Naive thymus-derived CD8-positive, alpha-beta T cell (primary cell): Measurements from ENCODE around the gene SPTBN2. TPM values are rescaled to one million over a fixed set of nuclear protein-coding genes. Genes with fewer than 3 reads are reported as not detected.

ENCODE experiments used
- ATAC-seq, 2 donors: fragments of 150-1000 bp; cut with Tn5 transposase in 1 of 2; sonication (Bioruptor Pico), chemical (Tn5 transposase) in 1 of 2; 1 replicate in 1 of 2; 2 replicates in 1 of 2; pipeline ENCODE4 v1.10.0; 2021; ENCODE audit warnings: mild to moderate bottlenecking in 2 of 2, moderate library complexity in 2 of 2
- POLR2A ChIA-PET: fragments of 350-600 bp; sonication (Branson Sonifier 250); formaldehyde crosslinking; loops from one replicate; lab custom pipeline; 2021; ENCODE audit warnings: antibody characterized with exemption; lab: Charles Lee
- DNase-seq, 10 donors: peaks; one replicate each; pipeline versions ENCODE4 v3.0.0 to v3.0.0-alpha.2; 2020 to 2022
- H3K27ac Mint-ChIP-seq, 10 donors: one replicate each; pipeline ENCODE4 v1.8.0; 2020 to 2022; ENCODE audit warnings: mild to moderate bottlenecking in 10 of 10, mixed read lengths in 10 of 10, moderate library complexity in 4 of 10, inconsistent platforms in 1 of 10
- H3K27me3 Mint-ChIP-seq, 5 donors: one replicate each; pipeline ENCODE4 v1.8.0; 2021 to 2022; ENCODE audit warnings: mixed read lengths in 5 of 5
- H3K36me3 Mint-ChIP-seq, 3 donors: one replicate each; pipeline ENCODE4 v1.8.0; 2020 to 2022; ENCODE audit warnings: mixed read lengths in 3 of 3, mild to moderate bottlenecking in 2 of 3, inconsistent platforms in 1 of 3
- H3K4me1 Mint-ChIP-seq, 4 donors: one replicate each; pipeline ENCODE4 v1.8.0; 2021 to 2022; ENCODE audit warnings: mixed read lengths in 4 of 4
- H3K4me3 Mint-ChIP-seq, 10 donors: one replicate each; pipeline ENCODE4 v1.8.0; 2020 to 2022; ENCODE audit warnings: mild to moderate bottlenecking in 10 of 10, mixed read lengths in 10 of 10, moderate library complexity in 6 of 10, inconsistent platforms in 1 of 10
- H3K9me3 Mint-ChIP-seq, 9 donors: one replicate each; pipeline ENCODE4 v1.8.0; 2020 to 2022; ENCODE audit warnings: mixed read lengths in 9 of 9, mild to moderate bottlenecking in 3 of 9, inconsistent platforms in 1 of 9, moderate library complexity in 1 of 9
- polyA plus RNA-seq, 3 donors: library from polyadenylated mRNA; unstranded; fragments of 300-500 nt; fragmentation: Illumina TruSeq; gene quantifications; one replicate each; pipeline ENCODE4 v1.2.3, GENCODE V29; 2021
- total RNA-seq, 8 experiments: library from RNA in 2 of 8; stranded (reverse) in 2 of 8; gene quantifications; one replicate each; pipeline ENCODE4 v1.2.3 and lab custom pipeline; 2021 to 2026

Gene SPTBN2
- total and polyA plus RNA-seq, 5 experiments from 2014 or later = 0.04 to 0.62 (median 0.47) TPM; not detected in 2

DNA sequence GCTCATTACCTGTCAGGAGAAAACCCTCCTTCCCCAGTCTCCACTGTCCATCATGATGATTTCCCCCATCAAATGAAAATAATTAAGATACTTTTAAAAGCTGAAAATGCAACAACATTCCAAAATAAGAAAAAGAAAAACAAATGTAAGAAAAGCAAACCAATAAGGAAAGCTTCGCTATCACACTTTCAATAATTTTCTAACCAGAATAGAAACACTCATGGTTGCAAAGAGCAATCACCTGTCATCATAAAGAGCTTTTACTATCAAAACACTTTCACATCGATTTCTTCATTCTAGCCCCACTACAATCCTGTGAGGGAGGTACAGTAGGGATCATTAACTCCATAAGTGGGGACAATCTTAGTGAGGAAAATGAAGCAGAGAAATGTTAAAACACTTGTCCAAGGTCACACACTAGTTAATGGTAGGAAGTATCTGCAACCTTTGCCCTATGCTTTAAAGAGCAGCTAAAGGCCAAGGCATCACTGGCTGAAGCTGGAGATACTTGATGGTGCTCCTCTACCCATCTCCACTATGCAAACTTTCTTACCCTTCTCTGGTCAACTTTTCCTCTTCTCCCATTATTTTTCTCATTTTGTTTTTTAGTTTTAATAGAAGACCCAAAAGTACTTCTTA is 53.9 kb downstream of the SPTBN2 start:
- H3K36me3 Mint-ChIP-seq = peaks cover 0 to 15% (median 0%) of the 10 kb centered on the region in 3 donors
- POLR2A ChIA-PET = interaction anchor here (1.1 to 4.2 kb wide), 2 partner anchors 57 to 96 kb away, joined by 3 to 93 read pairs; partner anchors contain the start of gene RBM14
- H3K27ac Mint-ChIP-seq = peak overlapping the region; percentile 25 to 86 (median 62)
- H3K9me3 Mint-ChIP-seq = no peaks in the 10 kb centered on the region
- no peaks in the 10 kb centered on the region for H3K27me3 Mint-ChIP-seq
- no peak for DNase-seq
- H3K4me1 Mint-ChIP-seq = peaks cover 21 to 61% (median 49%) of the 10 kb centered on the region in 4 donors
- H3K4me3 Mint-ChIP-seq = peak overlapping the region in 7 of 10 donors; percentile 17 to 85 (median 42)
- no peak for ATAC-seq

DNA sequence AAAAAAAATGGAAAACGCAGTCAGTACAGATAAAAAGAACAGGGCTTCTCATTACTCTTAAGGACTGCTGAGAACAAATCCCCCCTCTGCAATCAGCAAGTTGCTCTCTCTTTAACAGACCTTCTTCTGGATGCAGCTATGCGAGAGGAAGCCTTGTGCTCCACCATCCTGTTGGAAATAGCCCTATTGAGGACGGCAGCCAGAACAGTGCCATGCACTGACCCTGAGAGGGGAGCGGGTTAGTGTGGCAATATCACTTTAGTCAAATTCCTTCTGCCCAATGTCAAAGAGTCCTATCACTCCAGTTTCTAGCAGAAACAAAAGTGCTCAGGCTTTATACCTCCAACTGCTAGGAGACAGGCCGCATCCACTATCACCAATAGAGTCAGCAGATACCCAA is 58.2 kb downstream of the SPTBN2 start:
- no peak for DNase-seq
- H3K9me3 Mint-ChIP-seq = no peaks in the 10 kb centered on the region
- no peaks in the 10 kb centered on the region for H3K27me3 Mint-ChIP-seq
- H3K4me3 Mint-ChIP-seq = no peak overlapping the region
- peak overlapping the region in 8 of 10 donors; percentile 21 to 82 (median 62) for H3K27ac Mint-ChIP-seq
- ATAC-seq = no peak
- peaks cover 15 to 62% (median 50%) of the 10 kb centered on the region in 4 donors for H3K4me1 Mint-ChIP-seq
- peaks cover 0 to 52% (median 0%) of the 10 kb centered on the region in 3 donors for H3K36me3 Mint-ChIP-seq
- POLR2A ChIA-PET = interaction anchor here (0.5 to 1.1 kb wide), 3 partner anchors 9 to 434 kb away, joined by 3 to 5 read pairs (median 3); no protein-coding TSS in a partner anchor

DNA sequence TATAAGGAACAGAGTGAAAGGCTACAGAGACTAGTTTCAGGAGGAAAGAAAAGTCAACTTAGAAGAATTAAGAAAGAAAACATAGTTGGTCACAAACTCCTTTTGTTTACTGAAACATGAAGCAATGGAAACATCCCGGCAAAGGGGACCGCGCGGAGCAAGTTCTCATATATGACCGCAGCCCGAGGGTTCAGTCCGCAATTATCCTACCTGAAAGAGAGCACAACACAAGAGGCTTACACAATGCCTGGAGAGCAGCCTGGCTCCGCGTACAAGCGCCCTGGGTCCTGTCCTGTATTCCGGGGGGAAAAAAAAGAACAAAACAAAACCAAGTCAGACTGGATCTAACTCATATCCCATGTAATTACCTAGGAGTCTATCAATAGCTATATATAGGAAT is 63.6 kb downstream of the SPTBN2 start:
- no peak for ATAC-seq
- peak overlapping the region in 6 of 10 donors; percentile 4 to 88 (median 52) for H3K27ac Mint-ChIP-seq
- POLR2A ChIA-PET = interaction anchor here (0.8 to 3.6 kb wide), 3 partner anchors 12 to 49 kb away, joined by 3 to 16 read pairs (median 4); partner anchors contain the start of genes RBM14 and RBM4B
- H3K4me1 Mint-ChIP-seq = peaks cover 17 to 61% (median 39%) of the 10 kb centered on the region in 4 donors
- no peaks in the 10 kb centered on the region for H3K9me3 Mint-ChIP-seq
- no peaks in the 10 kb centered on the region for H3K27me3 Mint-ChIP-seq
- no peak for DNase-seq
- no peak overlapping the region for H3K4me3 Mint-ChIP-seq
- H3K36me3 Mint-ChIP-seq = peaks cover 0 to 90% (median 3%) of the 10 kb centered on the region in 3 donors

DNA sequence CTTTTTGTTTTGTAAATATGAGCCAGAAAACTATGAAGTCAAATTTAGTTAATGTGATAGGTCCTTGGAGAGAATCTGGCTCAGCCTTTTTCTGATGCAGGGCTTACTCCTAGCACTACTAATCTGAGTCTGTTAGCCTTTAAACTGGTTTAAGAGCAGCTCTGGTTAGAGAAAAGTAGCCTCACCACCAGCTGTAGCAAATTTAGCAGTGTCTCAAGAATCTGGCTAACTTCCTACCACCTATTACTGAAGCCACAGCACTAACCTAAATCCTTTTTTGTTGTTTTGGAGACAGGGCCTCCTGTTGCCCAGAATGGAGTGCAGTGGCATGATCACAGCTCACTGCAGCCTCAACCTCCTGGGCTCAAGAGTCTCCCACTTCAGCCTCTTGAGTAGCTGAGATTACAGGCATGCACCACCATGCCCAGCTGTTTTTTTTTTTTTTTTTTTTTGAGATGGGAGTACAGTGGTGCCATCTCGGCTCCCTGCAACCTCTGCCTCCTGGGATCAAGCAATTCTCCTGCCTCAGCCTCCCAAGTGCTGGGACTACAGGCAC is 65.2 kb downstream of the SPTBN2 start:
- ATAC-seq (no peak), DNase-seq (no peak)
- H3K27me3 Mint-ChIP-seq = no peaks in the 10 kb centered on the region
- no peaks in the 10 kb centered on the region for H3K9me3 Mint-ChIP-seq
- peak overlapping the region in 4 of 10 donors; percentile 7 to 88 (median 53) for H3K27ac Mint-ChIP-seq
- peaks cover 16 to 55% (median 41%) of the 10 kb centered on the region in 4 donors for H3K4me1 Mint-ChIP-seq
- POLR2A ChIA-PET = interaction anchor here (0.6 to 3.6 kb wide), 4 partner anchors 8 to 25 kb away, joined by 3 to 16 read pairs (median 6); partner anchors contain the start of genes RBM4 and RBM4B
- peaks cover 0 to 89% (median 5%) of the 10 kb centered on the region in 3 donors for H3K36me3 Mint-ChIP-seq
- no peak overlapping the region for H3K4me3 Mint-ChIP-seq

DNA sequence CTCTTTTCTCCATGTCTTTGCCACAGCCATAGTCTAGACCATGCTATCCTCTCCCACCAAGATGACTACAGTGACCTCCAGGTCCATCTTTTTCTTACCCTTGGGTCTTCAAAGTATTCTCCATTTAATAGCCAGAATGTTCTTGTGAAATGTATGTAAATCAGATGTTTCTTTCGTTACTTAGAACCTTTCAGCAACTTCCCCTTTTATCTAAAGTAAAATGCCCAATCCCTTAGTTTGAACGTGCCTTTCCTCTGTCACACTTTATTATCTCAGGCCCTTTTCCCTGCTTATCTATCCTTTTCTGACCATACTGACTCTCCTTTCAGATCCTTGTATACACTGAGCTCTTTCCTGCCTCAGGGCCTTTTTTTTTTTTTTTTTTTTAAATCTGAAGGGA is 69.3 kb downstream of the SPTBN2 start:
- Mint-ChIP-seq H3K27ac (peak overlapping the region; percentile 26 to 77 (median 51)), H3K27me3 (no peaks in the 10 kb centered on the region), H3K4me1 (peaks cover 7 to 39% (median 26%) of the 10 kb centered on the region in 4 donors), H3K36me3 (peaks cover 0 to 78% (median 2%) of the 10 kb centered on the region in 3 donors), H3K9me3 (no peaks in the 10 kb centered on the region), H3K4me3 (peak overlapping the region in 2 of 10 donors; percentile 4 to 7)
- POLR2A ChIA-PET = interaction anchor here (0.6 to 1.4 kb wide), 7 partner anchors 10 to 1172 kb away, joined by 3 to 9 read pairs (median 4); no protein-coding TSS in a partner anchor
- ATAC-seq (no peak), DNase-seq (no peak)

DNA sequence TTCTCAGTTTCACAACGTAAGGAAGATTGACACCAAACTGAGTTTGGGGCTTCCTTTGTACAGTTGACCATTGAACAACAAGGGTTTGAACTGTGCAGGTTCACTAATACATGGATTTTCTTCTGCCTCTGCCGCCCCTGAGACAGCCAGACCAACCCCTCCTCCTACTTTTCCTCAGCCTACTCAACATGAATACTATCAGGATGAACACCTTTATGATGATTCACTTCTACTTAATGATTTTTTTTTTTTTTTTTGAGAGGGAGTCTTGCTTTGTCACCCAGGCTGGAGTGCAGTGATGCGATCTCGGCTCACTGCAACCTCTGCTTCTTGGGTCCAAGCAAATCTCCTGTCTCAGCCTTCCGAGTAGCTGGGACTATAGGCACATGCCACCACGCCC is 75.9 kb downstream of the SPTBN2 start:
- Mint-ChIP-seq H3K4me3 (no peak overlapping the region), H3K36me3 (peaks cover 0 to 79% (median 20%) of the 10 kb centered on the region in 3 donors), H3K27ac (peak overlapping the region; percentile 6 to 76 (median 58)), H3K9me3 (no peaks in the 10 kb centered on the region), H3K27me3 (no peaks in the 10 kb centered on the region), H3K4me1 (peaks cover 9 to 55% (median 45%) of the 10 kb centered on the region in 4 donors)
- POLR2A ChIA-PET = interaction anchor here (0.8 to 1.6 kb wide), 5 partner anchors 9 to 190 kb away, joined by 3 to 5 read pairs (median 3); partner anchors contain the start of genes RBM4B and RCE1
- ATAC-seq (no peak), DNase-seq (no peak)

DNA sequence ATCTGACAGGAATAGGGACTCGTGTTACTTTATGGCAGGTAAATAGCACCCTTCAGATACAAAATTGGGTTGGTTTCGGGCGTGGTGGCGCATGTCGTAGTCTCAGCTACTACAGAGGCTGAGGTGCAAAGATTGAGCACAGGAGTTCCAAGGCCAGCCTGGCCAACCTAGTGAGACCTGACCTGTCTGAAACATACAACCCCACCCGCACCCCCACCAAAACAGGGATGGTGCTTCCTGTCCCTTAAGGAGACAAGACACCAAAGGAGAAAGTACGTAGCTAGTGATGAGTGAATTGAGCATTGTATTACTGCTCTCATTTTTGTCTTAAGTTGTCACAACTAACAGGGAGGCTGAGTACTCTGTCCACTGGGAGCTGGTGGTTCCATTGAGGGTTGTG is 76.4 kb downstream of the SPTBN2 start:
- ATAC-seq = peak; percentile 10 to 11
- POLR2A ChIA-PET = interaction anchor here (0.8 to 1.5 kb wide), 4 partner anchors 9 to 19 kb away, joined by 3 read pairs; no protein-coding TSS in a partner anchor
- H3K4me3 Mint-ChIP-seq = peak overlapping the region in 3 of 10 donors; percentile 8 to 58 (median 15)
- H3K27me3 Mint-ChIP-seq = no peaks in the 10 kb centered on the region
- H3K36me3 Mint-ChIP-seq = peaks cover 1 to 77% (median 22%) of the 10 kb centered on the region in 3 donors
- peak overlapping the region in 9 of 10 donors; percentile 6 to 76 (median 59) for H3K27ac Mint-ChIP-seq
- no peaks in the 10 kb centered on the region for H3K9me3 Mint-ChIP-seq
- no peak for DNase-seq
- peaks cover 9 to 57% (median 47%) of the 10 kb centered on the region in 4 donors for H3K4me1 Mint-ChIP-seq

DNA sequence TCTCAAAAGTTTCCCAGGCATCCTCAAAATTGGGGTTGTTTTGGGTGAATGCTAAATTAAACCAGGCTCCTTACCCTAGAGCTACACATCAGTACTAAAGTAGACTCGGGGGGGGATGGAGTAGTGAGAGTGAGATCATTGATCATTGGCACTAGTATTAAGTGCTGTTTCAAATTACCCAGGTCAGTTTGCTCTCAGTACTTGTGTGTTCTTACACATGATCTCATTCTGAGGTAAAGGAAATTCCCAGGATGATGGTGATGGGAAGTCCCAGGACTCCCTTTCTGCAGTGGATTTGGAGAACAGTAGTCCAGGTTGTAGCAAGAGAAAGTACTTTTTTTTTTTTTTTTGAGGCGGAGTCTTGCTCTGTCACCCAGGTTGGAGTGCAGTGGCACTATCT is 78.0 kb downstream of the SPTBN2 start:
- peaks cover 23 to 70% (median 63%) of the 10 kb centered on the region in 4 donors for H3K4me1 Mint-ChIP-seq
- POLR2A ChIA-PET = interaction anchor here (0.7 to 5.5 kb wide), 3 partner anchors 9 to 871 kb away, joined by 3 to 32 read pairs (median 4); partner anchors contain the start of gene RBM4
- H3K27ac Mint-ChIP-seq = peak overlapping the region in 5 of 10 donors; percentile 5 to 66 (median 30)
- DNase-seq (no peak), ATAC-seq (no peak)
- no peaks in the 10 kb centered on the region for H3K9me3 Mint-ChIP-seq
- peak overlapping the region in 1 of 10 donors; percentile 15 for H3K4me3 Mint-ChIP-seq
- peaks cover 13 to 87% (median 32%) of the 10 kb centered on the region in 3 donors for H3K36me3 Mint-ChIP-seq
- no peaks in the 10 kb centered on the region for H3K27me3 Mint-ChIP-seq

DNA sequence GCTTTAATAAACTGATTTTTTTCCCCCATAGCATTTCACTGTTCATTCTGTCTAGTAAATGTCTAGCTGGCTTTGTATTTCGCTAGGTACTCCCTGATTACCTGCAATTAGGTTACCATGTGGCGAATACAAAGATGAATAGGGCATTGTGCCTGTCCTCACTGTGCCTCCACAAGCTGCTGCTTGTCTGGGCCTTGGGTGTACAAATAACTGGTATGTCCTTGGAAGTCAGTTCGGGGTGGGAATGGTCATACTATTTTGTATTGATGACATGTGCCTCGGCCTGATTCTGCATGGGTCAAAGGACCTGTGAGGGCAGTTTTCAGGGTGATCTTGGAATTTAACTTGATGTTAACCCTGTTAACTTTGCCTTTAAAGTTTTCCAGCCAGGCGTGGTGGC is 79.1 kb downstream of the SPTBN2 start:
- POLR2A ChIA-PET = interaction anchor here (0.9 to 5.5 kb wide), 4 partner anchors 8 to 27 kb away, joined by 3 to 32 read pairs (median 6); partner anchors contain the start of genes RBM4 and RBM4B
- Mint-ChIP-seq H3K4me3 (peak overlapping the region in 3 of 10 donors; percentile 15 to 36 (median 30)), H3K27me3 (no peaks in the 10 kb centered on the region), H3K36me3 (peaks cover 19 to 89% (median 40%) of the 10 kb centered on the region in 3 donors), H3K27ac (peak overlapping the region in 3 of 10 donors; percentile 48 to 78 (median 73)), H3K9me3 (no peaks in the 10 kb centered on the region), H3K4me1 (peaks cover 30 to 78% (median 69%) of the 10 kb centered on the region in 4 donors)
- DNase-seq (no peak), ATAC-seq (no peak)

DNA sequence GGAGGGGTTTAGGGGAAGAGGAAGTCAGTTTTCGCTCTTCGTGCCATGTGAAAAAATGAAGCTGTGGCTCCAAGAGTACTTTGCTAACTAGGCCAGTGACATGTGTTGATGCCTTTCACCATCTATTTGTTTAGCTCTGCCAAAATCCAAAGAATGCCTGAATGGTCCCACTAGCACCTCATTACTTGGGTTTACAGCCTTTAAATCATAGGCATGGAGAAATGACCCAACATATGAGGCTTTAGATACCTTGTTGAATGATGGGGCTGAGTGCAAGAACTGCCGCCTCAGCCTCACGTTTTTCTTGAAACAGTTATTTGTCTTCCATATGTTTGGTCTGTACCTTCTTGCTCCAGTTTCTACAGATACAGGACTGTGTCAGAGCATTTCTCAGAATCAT is 82.2 kb downstream of the SPTBN2 start:
- Mint-ChIP-seq H3K4me1 (peaks cover 48 to 92% (median 85%) of the 10 kb centered on the region in 4 donors), H3K27ac (peak overlapping the region in 5 of 10 donors; percentile 21 to 82 (median 76)), H3K27me3 (no peaks in the 10 kb centered on the region), H3K4me3 (peak overlapping the region in 9 of 10 donors; percentile 3 to 98 (median 89)), H3K36me3 (peaks cover 41 to 97% (median 60%) of the 10 kb centered on the region in 3 donors), H3K9me3 (no peaks in the 10 kb centered on the region)
- DNase-seq = no peak
- POLR2A ChIA-PET = interaction anchor here (1.1 to 5.5 kb wide), 5 partner anchors 8 to 30 kb away, joined by 3 to 32 read pairs (median 4); partner anchors contain the start of genes RBM14, RBM4 and RBM4B
- ATAC-seq = no peak

DNA sequence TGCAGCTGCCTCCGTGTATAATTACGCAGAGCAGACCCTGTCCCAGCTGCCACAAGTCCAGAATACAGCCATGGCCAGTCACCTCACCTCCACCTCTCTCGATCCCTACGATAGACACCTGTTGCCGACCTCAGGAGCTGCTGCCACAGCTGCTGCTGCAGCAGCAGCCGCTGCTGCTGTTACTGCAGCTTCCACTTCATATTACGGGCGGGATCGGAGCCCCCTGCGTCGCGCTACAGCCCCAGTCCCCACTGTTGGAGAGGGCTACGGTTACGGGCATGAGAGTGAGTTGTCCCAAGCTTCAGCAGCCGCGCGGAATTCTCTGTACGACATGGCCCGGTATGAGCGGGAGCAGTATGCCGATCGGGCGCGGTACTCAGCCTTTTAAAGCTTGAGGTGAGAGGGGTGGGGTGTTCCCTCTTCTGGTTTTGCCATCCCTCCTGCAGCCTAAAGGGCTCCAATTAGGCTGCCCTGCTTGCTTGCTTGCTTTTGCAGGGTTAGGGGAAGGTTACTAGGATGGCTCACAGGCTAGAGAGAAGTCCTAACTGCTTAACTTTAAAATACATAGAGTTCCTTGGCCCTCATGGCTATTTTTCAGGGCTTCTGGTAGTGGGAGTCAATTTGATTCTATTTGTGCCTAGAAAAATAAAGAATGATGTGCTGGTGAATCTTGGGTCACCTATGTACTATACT is 85.1 kb downstream of the SPTBN2 start:
- POLR2A ChIA-PET = interaction anchor here (0.7 to 5.5 kb wide), 8 partner anchors 9 to 356 kb away, joined by 3 to 28 read pairs (median 3); partner anchors contain the start of genes RBM14 and RBM4B
- H3K27ac Mint-ChIP-seq = peak overlapping the region; percentile 7 to 89 (median 71)
- no peak for ATAC-seq
- H3K4me3 Mint-ChIP-seq = peak overlapping the region; percentile 89 to 99 (median 95)
- H3K36me3 Mint-ChIP-seq = peaks cover 53 to 98% (median 67%) of the 10 kb centered on the region in 3 donors
- DNase-seq = no peak
- H3K27me3 Mint-ChIP-seq = no peaks in the 10 kb centered on the region
- H3K9me3 Mint-ChIP-seq = no peaks in the 10 kb centered on the region
- H3K4me1 Mint-ChIP-seq = peaks cover 61 to 93% (median 90%) of the 10 kb centered on the region in 4 donors
